GM18861 (cell line): Measurements from ENCODE around the gene DHRS7.
"Not testable (repeated sequence)": the region's sequence is repeated elsewhere in the genome, so short reads cannot be mapped to it uniquely, and the experiment has no call there.

Experiments used
- ATAC-seq: cut with Tn5 transposase; IDR thresholded peaks from one replicate; pipeline ENCODE4 v1.9.1; 2021; ENCODE audit not compliant: unreplicated experiment

DHRS7 gene

DNA sequence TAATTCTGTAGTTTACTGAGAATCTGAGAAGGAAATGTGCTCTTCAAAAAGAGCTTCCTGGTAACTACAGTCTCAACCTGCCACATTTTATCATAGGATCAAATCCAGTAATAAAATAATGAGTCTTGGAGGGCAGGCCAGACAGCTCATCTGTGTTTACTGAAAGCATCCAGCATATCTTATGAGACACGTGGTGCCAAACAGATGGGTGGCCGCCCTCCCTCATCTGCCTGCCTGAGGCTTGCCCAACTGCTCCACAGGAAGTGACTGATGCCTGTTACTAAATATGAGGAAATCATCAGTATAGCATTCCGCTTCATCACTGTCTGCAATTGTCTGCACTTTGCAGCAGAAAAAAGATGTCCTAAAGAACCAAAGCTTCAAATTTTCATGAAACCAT is 13.5 kb downstream of the DHRS7 start:
- ATAC-seq = peak; percentile 95

DNA sequence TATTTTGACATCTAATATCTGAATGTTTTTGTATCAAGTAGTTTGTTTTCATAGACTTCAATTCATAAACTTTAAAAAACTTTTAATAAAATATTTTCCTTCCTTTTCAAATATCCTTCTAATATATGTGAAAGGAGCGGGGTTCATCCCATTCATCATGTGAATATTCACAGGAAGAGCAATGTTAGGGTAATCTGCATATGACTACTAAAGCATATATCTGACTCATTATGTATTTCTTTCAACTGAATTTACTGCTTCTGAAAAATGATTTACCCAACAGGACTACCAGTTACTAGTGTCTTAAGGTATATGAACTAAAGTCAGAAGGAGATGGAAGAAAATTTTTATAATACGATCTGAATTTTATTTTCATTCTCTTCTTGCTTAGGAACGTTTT is 30.5 kb downstream of the DHRS7 start:
- ATAC-seq = no peak

DNA sequence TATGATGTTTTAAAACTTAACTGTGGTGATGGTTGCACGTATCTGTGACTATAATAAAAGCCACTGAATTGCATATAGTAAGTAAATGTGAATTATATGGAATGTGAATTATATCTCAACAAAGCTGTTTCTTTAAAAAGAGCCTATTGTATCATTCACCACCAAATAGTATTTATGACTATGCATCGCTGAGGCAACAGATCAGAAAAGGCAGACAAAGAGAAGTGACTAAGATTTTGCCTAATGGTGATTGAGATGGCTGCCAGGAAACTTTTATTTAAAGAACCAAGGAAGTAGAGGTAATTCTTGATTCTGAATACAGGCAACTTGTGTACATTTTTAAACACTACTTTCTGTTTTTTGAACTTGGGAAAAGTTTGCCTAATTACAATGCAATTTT is 31.7 kb downstream of the DHRS7 start:
- ATAC-seq = no peak

DNA sequence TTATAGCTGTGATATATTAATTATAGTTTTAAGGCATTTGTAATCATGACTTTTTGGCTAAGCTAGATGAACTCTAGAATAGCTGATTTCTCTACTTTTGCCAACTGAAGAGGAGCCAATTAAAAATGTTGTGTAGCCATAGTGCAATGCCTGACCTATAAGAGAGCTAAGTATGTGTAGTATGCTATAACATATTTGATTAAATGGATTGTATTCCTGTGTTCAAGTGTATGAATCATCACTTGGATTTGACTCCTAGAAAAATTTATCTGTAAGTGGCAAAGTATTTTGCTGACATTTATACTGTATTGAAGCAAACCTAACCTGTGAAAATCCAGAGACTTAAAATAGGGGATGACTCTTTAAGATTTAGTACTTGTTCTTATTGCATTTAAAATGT is 39.3 kb downstream of the DHRS7 start:
- ATAC-seq = no peak

DNA sequence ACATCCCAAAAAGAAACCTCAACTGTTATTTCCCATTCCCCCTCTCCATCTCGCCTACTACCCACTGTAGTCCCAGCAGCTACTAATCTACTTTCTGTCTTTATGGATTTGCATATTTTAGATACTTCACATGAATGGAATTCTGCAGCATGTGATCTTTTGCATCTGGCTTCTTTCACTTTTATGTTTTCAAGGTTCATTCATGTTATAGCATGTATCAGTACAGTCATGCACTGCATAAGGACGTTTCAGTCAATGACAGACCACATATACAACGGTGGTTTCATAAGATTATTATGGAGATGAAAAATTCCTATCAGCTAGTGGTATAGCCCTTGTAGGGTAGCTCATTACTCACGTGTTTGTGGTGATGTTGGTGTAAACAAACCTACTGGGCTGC is 49.0 kb downstream of the DHRS7 start:
- ATAC-seq = no peak

DNA sequence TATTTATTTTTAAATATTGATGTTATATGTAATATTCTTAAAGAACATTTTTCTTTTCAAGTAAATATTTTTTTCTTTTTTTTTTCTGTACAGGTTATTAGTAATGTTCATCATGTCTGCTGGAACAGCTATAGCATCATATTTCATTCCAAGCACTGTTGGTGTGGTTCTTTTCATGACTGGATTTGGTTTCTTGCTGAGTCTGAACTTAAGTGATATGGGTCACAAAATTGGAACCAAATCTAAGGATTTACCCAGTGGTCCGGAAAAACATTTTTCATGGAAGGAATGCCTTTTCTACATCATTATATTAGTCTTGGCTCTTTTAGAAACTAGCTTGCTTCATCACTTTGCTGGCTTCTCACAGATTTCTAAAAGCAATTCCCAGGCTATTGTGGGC is 50.3 kb downstream of the DHRS7 start:
- no peak for ATAC-seq

DNA sequence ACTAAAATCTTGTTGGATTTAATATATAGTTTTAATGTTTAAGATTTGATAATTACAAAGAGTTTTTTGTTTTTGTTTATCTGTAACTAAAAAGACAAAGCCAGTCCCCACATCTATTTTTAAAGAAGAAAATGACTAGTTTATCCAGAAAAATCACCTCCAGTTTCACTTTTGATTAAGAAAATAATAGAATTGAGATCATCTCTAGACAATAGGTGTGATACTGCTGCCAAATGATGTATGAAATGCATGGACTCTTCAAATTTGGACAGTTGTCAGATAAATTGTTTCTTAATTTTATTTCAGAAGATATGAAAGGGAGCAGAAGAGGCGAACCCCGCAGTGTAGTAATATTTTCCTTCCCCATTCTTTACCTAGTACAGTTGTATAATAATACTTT is 53.5 kb downstream of the DHRS7 start:
- no peak for ATAC-seq

DNA sequence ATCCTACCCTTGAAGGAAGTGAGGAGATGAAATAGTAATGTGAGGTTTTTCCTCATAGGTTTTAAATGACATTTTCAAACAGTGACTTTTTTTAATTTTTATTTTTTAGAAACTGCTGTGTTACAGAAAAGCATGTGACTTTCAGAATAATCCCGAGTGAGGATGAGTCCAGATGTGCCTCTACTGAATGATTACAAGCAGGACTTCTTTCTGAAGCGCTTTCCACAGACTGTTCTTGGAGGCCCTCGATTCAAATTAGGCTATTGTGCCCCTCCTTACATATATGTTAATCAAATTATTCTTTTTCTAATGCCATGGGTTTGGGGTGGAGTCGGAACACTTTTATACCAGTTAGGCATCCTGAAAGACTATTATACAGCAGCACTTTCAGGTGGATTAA is 57.7 kb downstream of the DHRS7 start:
- no peak for ATAC-seq

DNA sequence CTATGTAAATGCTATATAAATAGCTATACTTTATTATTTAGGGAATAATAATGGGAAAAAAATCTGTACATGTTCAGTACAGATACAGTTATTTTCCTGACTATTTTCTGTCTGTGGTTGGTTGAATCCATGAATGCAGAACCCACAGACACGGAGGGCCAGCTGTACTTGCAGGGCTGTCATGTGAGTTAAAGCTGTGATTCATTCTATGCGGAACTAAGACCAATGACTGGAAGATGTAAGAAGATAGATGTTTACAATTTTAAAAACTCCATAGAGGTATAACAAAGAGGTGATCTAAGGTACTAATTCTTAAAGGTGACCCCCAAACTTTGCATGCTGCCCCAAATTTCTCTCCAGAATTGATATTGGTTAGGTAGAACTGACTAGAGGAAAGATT is 58.9 kb downstream of the DHRS7 start:
- no peak for ATAC-seq

DNA sequence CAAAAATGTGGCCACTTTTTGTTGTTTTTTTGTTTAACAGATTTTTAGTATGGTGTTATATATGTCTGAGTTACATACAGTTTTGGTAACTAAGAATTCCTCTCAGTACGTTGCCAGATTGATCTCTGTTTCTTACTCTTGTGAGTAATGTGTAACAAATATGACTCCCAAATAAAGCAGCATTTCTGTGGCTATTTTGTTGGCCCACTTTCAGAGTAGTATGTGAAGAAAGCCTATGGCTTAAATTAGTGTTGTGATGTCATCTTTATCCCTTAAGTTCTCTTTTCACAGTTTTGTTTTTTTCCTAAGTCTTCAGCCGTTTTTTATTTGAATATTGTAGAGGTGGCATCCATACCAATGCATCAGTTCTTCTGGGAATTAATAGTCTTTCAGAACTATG is 62.8 kb downstream of the DHRS7 start:
- ATAC-seq = no peak

DNA sequence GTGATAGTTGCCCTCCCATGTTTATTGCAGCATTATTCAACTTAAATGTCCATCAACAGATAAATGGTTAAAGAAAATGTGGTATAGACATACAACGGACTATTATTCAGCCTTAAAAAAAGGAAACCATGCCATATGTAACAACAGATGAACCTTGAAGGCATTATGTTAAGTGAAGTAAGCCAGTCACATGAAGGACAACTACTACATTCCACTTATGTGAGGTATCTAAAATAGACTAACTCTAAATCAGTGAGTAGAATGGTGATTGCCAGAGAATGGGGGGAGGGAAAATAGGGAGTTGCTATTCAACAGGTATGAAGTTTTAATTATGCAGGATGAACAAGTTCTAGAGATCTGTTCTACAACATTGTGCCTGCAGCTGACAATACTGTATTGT is 63.4 kb downstream of the DHRS7 start:
- ATAC-seq = no peak

DNA sequence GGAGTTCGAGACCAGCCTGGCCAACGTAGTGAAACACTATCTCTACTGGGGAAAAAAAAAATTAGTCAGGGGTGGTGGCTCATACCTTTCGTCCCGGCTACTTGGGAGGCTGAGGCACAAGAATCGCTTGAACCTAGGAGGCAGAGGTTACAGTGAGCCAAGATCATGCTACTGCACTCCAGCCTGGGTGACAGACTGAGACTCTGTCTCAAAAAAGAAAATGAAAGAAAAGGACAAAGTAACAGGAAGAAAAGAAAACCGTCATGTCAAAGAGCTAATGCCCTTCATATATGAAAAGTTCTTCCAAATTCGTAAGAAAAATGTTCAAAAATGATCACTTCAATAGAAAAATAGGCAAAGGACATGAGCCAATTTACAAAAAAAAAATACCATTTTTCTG is 65.3 kb downstream of the DHRS7 start:
- ATAC-seq = not testable (repeated sequence)

DNA sequence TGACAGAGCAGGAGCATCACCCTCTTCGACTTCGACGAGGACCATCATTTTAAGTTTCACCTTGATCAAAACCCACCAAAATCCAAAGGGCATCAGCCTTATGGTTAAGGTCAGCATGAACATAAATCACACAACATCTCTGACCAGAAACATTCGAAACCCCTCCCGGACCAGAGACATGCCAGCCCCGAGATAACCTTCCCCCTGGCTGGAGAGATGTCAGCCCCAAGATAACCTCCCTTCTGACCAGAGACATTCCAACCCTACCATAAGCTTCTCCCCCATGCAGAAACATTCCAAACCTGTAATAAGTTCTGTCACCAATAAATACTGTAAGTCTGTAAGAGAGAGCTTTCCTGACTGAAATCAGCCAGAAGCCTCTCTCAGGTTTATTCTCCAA is 67.2 kb downstream of the DHRS7 start:
- no peak for ATAC-seq

DNA sequence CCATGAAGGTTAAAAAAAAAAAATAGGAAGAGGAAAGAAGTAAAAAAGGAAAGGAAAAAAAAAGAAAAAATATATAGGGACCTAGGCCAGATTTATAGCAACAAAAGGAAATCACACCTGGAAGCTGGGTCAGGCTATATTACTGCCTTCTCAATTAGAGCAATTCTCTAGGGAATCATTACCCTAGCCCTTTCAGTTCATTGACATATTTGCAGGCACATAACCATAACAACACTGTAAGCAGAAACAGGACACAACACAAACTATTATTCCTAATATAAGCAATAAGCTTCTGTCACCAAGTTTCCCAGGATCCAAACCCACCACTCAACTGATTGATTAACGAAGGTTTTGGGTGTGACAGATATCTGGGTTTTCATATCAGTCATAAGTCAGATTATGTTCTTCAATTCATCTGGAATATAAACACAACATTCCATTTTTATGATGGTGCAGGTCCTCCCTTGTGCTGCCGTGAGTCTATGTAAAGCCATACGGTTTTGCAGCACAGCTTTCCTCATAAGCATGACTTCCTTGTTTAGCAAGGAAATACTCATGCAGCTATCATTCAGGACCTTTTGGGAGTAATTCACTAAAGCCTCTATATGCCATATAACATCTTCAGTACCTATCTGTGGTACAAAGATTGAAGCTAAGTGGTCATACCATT is 69.3 kb downstream of the DHRS7 start:
- no peak for ATAC-seq

DNA sequence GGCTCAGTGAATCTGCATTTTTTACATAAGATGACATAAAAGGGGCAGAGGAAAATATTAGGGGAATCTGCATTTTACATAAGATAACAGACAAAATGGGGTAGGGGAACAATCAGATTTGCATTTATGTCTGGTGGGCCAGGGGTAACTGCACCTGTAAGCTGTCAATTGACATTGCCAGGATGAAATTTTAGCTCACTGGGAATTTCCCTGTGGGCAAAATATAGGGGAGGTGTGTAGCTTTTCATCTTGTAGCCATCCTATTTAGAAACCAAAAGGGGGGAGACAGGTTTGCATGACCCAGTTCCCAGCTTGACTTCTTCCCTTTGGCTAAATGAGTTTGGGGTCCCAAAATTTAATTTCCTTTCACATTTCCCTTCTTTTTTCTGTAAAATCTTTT is 70.0 kb downstream of the DHRS7 start:
- no peak for ATAC-seq

DNA sequence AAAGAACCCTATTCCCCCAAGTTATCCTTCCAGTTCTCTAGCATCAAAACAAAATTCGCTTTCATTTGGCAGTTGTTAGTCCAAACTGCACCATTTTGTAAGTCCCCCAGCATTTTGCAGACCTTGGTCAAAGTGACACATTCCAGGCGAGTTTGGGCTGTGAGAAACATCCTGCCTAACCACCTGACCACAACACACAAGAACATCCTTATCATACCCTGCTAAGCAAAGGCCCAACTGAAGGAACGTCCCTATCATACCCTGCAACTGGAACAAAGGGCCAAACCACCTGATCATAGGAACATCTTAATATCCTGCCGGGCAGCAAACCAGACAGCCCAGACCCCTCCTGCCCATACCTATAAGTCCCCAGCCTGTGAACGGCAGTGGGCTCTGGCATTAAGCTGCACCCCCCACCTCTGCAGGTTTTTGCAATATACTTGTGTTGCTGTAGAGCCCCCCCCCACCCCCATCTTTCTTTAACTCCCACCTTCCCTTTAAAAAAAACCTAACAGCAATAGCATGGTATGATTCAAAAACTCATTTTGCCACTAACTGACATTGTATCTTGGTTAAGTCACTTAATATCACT is 70.8 kb downstream of the DHRS7 start:
- ATAC-seq = no peak
